ENCODE measurements around the gene PPP2R2C.

DNA sequence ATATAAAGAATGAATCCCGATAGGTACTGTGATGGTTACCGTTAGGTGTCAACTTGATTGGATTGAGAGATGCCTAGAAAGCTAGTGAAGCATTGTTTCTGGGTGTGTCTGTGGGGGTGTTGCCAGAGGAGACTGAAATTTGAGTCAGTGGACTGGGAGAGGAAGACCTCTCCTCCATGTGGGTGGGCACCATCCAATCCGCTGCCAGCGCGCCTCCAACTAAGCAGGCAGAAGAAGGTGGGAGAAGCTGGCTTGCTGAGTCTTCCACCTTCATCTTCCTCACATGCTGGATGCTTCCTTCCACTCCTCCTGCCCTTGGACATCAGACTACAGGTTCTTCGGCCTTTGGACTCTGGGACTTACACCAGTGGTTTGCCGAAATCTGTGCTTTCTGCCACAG lies 162.6 kb downstream of the PPP2R2C start:
- TF ChIP-seq POLR2A (IDR thresholded peaks at IDR 0.05; ENCODE audit: extremely low read depth, insufficient read length) (no peak), MYC (IDR thresholded peaks at IDR 0.05; ENCODE audit: low read depth, low read length) (no peak), CTCF (IDR thresholded peaks at IDR 0.05; ENCODE audit: low read depth, low read length) (no peak)
- TF ChIP-seq, protein P1, sequence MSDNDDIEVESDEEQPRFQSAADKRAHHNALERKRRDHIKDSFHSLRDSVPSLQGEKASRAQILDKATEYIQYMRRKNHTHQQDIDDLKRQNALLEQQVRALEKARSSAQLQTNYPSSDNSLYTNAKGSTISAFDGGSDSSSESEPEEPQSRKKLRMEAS (IDR thresholded peaks at IDR 0.05; ENCODE audit: low read depth, low read length), result no peak

Measured in NB4 (cell line).